K562 (cell line): Measurements from ENCODE around the gene PLIN5. TPM values are rescaled to one million over a fixed set of nuclear protein-coding genes. Genes with fewer than 3 reads are reported as not detected.
A peak's percentile ranks its signal among the peaks of the same experiment; 100 is the strongest.

ENCODE experiments used
- ARID2 ChIP-seq: fragments of 450-650 bp; IDR thresholded peaks from 2 replicates; pipeline ENCODE4 v1.6.1; 2017; ENCODE audit warnings: antibody characterized with exemption, mild to moderate bottlenecking
- ARNT ChIP-seq, 2 experiments: fragments of 450-650 bp; IDR thresholded peaks; 2 replicates each; pipeline ENCODE4 v1.6.1; 2016; ENCODE audit warnings: mild to moderate bottlenecking in 1 of 2
- E2F3 ChIP-seq: fragments of 250-450 bp; sonication (Bioruptor Pico); IDR thresholded peaks from 2 replicates; pipeline ENCODE4 v1.4.0; 2020; ENCODE audit warnings: mild to moderate bottlenecking
- EHMT2 ChIP-seq: fragments of 450-650 bp; IDR thresholded peaks from 2 replicates; pipeline ENCODE4 v1.6.1; 2018; ENCODE audit warnings: antibody characterized with exemption
- ELK1 ChIP-seq: sonication (generic); formaldehyde crosslinking; IDR thresholded peaks from 2 replicates; pipeline ENCODE4 v1.8.1; 2022; ENCODE audit warnings: missing genetic modification reagents
- FOS ChIP-seq: IDR thresholded peaks from 3 replicates; pipeline ENCODE4 v1.6.1; 2011; ENCODE audit not compliant: insufficient read length; ENCODE audit errors: extremely low read depth
- GTF2F1 ChIP-seq: IDR thresholded peaks from 2 replicates; pipeline ENCODE4 v1.6.1; 2011; ENCODE audit warnings: low read depth, low read length, improper control_type of control experiment
- HMGXB4 ChIP-seq: sonication (generic); formaldehyde crosslinking; IDR thresholded peaks from 2 replicates; pipeline ENCODE4 v1.8.1; 2023; ENCODE audit warnings: mild to moderate bottlenecking, missing genetic modification reagents
- ID3 ChIP-seq, 2 experiments: fragments of 250-450 bp in 1 of 2; fragments of 450-650 bp in 1 of 2; sonication (Bioruptor Pico) in 1 of 2; IDR thresholded peaks; 2 replicates each; pipeline versions ENCODE4 v1.6.1 to v1.8.0; 2016 to 2021; ENCODE audit warnings: mild to moderate bottlenecking in 2 of 2, moderate library complexity in 2 of 2, missing compliant biosample characterization in 1 of 2, missing genetic modification characterization in 1 of 2
- MLLT1 ChIP-seq, 2 experiments: fragments of 450-650 bp; IDR thresholded peaks; 2 replicates each; pipeline ENCODE4 v1.6.1; 2016
- PHB2 ChIP-seq: fragments of 450-650 bp; IDR thresholded peaks from 2 replicates; pipeline ENCODE4 v1.6.1; 2017; ENCODE audit warnings: low read depth
- POLR2G ChIP-seq: fragments of 200-400 bp; formaldehyde crosslinking; IDR thresholded peaks from 2 replicates; pipeline ENCODE4 v1.6.1; 2017; ENCODE audit warnings: low read depth, mild to moderate bottlenecking, antibody characterized with exemption, low read length, moderate library complexity
- SIX5 ChIP-seq, 2 experiments: IDR thresholded peaks; 2 replicates each; pipeline ENCODE4 v1.6.1; 2011; ENCODE audit warnings: low read length in 2 of 2, borderline replicate concordance in 1 of 2, low read depth in 1 of 2, mild to moderate bottlenecking in 1 of 2, moderate library complexity in 1 of 2; ENCODE audit not compliant: insufficient read depth in 1 of 2
- TAF15 ChIP-seq: fragments of 200-400 bp; formaldehyde crosslinking; IDR thresholded peaks from 2 replicates; pipeline ENCODE4 v1.6.1; 2017; ENCODE audit warnings: mild to moderate bottlenecking, low read depth, low read length, moderate library complexity
- TGIF2 ChIP-seq: sonication (generic); formaldehyde crosslinking; IDR thresholded peaks from 2 replicates; pipeline ENCODE4 v1.8.1; 2022; ENCODE audit warnings: mild to moderate bottlenecking, missing genetic modification reagents, moderate library complexity
- ZBTB8A ChIP-seq: fragments of 450-650 bp; IDR thresholded peaks from 2 replicates; pipeline ENCODE4 v1.6.1; 2018; ENCODE audit warnings: mild to moderate bottlenecking, moderate library complexity; ENCODE audit not compliant: partially characterized antibody
- ZC3H11A ChIP-seq: IDR thresholded peaks from 2 replicates; pipeline ENCODE4 v1.6.1; 2012; ENCODE audit warnings: low read depth, low read length, improper control_type of control experiment
- ZNF197 ChIP-seq: fragments of 200-800 bp; sonication (Bioruptor generic); IDR thresholded peaks from 2 replicates; pipeline ENCODE4 v1.6.1; 2016; ENCODE audit warnings: low read depth, missing genetic modification characterization, missing compliant biosample characterization
- ZNF217 ChIP-seq: sonication (generic); formaldehyde crosslinking; IDR thresholded peaks from 2 replicates; pipeline ENCODE4 v1.8.0; 2022; ENCODE audit warnings: mild to moderate bottlenecking, missing genetic modification reagents
- ZNF551 ChIP-seq: fragments of 250-450 bp; sonication (Bioruptor Pico); IDR thresholded peaks from 2 replicates; pipeline ENCODE4 v1.5.0; 2021; ENCODE audit warnings: mild to moderate bottlenecking, moderate library complexity
- ZNF639 ChIP-seq, 2 experiments: fragments of 200-800 bp in 1 of 2; sonication (Bioruptor generic) in 1 of 2; sonication (generic) in 1 of 2; formaldehyde crosslinking in 1 of 2; IDR thresholded peaks in 1 of 2; conservative IDR thresholded peaks in 1 of 2; 2 replicates each; pipeline versions ENCODE4 v1.5.0 to v1.6.1; 2016 to 2020; ENCODE audit warnings: missing compliant biosample characterization in 1 of 2, missing genetic modification characterization in 1 of 2, missing genetic modification reagents in 1 of 2
- polyA plus RNA-seq, 8 experiments: library from polyadenylated mRNA; depleted of rRNA in 4 of 8; stranded (reverse) in 5 of 8; unstranded in 3 of 8; fragments of >200 nt; fragmentation: Nextera tagmentation in 2 of 8; fragmentation: Illumina TruSeq in 1 of 8; extraction: Ambion mirVana in 2 of 8; extraction: Trizol in 1 of 8; gene quantifications; 2 replicates each; pipeline versions ENCODE4 v1.2.1 to v1.2.3, GENCODE V29; 2011 to 2014; ENCODE audit warnings: inconsistent platforms in 1 of 8, missing spikeins in 1 of 8
- total RNA-seq, 7 experiments: library from RNA; depleted of rRNA in 6 of 7; stranded (reverse); fragments of >200 nt in 6 of 7; fragmentation: Illumina TruSeq in 2 of 7; extraction: Trizol in 2 of 7; gene quantifications; 2 replicates each; pipeline versions ENCODE4 v1.2.1 to v1.2.3, GENCODE V29; 2011 to 2021; ENCODE audit warnings: low replicate concordance in 1 of 7

Gene PLIN5
- total and polyA plus RNA-seq, 9 of the 15 experiments (the other 6 are each of a cell fraction or from before 2014, with no cell fraction given) = 0.04 to 1.3 (median 0.50) TPM

- TF ChIP-seq SIX5 (IDR thresholded peaks at IDR 0.05; ENCODE audit: borderline replicate concordance in 1 of 2, insufficient read depth in 1 of 2, low read depth in 1 of 2, low read length in 2 of 2) (no peak), TAF15 (no peak), HMGXB4 (CRISPR knock-in tag) (no peak), ARID2 (no peak), TGIF2 (no peak), ARNT (IDR thresholded peaks at IDR 0.05) (no peak), FOS (no peak), ZNF639 (CRISPR knock-in tag; conservative IDR thresholded peaks at IDR 0.05 in 1 of 2, IDR thresholded peaks at IDR 0.05 in 1 of 2) (no peak), ZNF217 (CRISPR knock-in tag) (no peak), GTF2F1 (0 out of 2 replicates have a peak, but pooled peaks have one; percentile 35), PHB2 (no peak), ZNF197 (CRISPR knock-in tag) (no peak), ZNF551 (CRISPR knock-in tag) (no peak), POLR2G (peak; percentile 52), ID3 (CRISPR knock-in tag; IDR thresholded peaks at IDR 0.05) (no peak), ID3 (tag; IDR thresholded peaks at IDR 0.05) (no peak), E2F3 (CRISPR knock-in tag) (no peak), ELK1 (no peak), ZC3H11A (no peak), MLLT1 (IDR thresholded peaks at IDR 0.05) (0 out of 4 replicates have a peak, but pooled peaks of 1 of the 2 experiments have one; percentile 12), EHMT2 (no peak), ZBTB8A (no peak)
Measured at GRCh38 chr19:4539693-4540581, 4.9 kb upstream of the PLIN5 start, which contains the start of gene LRG1 (continued).
